Posterior cingulate gyrus (tissue), 11 donors: ENCODE data around the gene NSD1.

Source experiments
- DNase-seq, 10 donors: peaks; one replicate each; pipeline versions ENCODE4 v3.0.0 to v3.0.0-alpha.2; 2020 to 2021; ENCODE audit warnings: mixed read lengths in 3 of 10
- intact Hi-C: fragments of 100-400 bp; cut with DNase I; formaldehyde crosslinking; loops from one replicate; pipeline ENCODE4 v1.15.1; 2023

Gene NSD1, protein sequence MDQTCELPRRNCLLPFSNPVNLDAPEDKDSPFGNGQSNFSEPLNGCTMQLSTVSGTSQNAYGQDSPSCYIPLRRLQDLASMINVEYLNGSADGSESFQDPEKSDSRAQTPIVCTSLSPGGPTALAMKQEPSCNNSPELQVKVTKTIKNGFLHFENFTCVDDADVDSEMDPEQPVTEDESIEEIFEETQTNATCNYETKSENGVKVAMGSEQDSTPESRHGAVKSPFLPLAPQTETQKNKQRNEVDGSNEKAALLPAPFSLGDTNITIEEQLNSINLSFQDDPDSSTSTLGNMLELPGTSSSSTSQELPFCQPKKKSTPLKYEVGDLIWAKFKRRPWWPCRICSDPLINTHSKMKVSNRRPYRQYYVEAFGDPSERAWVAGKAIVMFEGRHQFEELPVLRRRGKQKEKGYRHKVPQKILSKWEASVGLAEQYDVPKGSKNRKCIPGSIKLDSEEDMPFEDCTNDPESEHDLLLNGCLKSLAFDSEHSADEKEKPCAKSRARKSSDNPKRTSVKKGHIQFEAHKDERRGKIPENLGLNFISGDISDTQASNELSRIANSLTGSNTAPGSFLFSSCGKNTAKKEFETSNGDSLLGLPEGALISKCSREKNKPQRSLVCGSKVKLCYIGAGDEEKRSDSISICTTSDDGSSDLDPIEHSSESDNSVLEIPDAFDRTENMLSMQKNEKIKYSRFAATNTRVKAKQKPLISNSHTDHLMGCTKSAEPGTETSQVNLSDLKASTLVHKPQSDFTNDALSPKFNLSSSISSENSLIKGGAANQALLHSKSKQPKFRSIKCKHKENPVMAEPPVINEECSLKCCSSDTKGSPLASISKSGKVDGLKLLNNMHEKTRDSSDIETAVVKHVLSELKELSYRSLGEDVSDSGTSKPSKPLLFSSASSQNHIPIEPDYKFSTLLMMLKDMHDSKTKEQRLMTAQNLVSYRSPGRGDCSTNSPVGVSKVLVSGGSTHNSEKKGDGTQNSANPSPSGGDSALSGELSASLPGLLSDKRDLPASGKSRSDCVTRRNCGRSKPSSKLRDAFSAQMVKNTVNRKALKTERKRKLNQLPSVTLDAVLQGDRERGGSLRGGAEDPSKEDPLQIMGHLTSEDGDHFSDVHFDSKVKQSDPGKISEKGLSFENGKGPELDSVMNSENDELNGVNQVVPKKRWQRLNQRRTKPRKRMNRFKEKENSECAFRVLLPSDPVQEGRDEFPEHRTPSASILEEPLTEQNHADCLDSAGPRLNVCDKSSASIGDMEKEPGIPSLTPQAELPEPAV (N-terminal part only)

DNA sequence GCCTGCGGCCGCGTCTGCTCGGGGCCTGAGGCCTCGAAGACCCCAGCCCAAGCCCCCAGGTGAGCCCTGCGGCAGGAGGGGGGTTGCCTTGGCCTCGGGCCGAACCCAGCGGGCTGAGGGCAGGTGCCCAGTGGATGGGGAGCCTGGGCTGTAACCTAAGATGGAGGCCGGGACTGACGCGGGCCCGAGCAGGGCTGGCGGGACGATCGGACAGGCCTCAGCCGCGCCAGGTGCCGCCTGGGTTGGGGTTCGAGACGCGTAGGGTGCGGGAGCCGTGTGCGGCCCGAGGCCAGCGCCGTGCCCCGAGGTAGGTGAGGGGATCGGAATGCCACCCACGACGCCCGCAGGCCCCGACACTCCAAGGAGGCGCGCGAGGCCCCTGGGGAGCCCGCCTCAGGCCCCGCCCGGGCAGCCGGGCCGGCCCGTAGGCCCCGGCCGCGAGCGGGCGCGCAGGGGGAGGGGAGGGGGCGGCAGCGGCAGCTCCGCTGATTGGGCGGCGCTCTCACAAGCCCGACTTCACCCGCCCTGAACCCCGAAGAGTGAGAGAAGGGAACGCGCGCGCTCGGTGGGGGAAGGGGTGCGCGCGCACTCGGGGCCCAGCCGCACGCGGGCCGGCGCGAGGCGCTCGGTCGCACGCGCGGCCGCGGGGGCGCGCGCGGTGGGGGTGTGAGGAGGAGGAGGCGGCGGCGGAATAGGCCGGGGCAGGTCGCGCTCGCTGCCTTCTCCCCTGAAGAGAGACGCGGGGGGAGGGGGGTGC, at the start of gene NSD1:
NSD1 (plus strand) TSS at position 678 of the 757 bp plus-strand sequence. CDS start 1,331 bp downstream, outside the sequence.
- DNase-seq, result peak; percentile 80 to 99 (median 89)
- intact Hi-C loops, result loop anchor here (1.0 to 5.0 kb wide), 3 partner anchors 17 to 314 kb away; partner anchors contain the start of genes PRELID1, PRR7 and RAB24

DNA sequence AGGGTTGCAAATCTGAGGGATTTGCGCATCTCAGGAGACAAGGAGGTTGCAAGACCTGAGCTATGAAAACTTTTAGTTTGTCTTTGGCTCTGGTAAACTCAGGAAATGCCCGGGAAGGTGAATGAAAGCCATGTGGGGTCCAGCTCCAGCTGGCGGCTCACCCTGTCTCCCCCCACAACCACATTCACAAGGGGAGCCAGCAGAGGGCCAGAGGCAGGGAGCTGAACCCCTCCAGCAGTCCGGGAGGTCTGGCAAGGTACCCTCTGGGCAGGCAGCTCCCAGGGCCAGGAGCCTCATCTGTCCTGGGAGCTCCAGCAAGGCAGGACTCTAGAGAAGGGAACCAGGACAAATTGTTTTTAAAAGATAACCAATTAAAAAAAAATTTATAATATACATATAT, 49.4 kb upstream of the NSD1 start:
- DNase-seq, result no peak
- intact Hi-C loops, result no loop called here

DNA sequence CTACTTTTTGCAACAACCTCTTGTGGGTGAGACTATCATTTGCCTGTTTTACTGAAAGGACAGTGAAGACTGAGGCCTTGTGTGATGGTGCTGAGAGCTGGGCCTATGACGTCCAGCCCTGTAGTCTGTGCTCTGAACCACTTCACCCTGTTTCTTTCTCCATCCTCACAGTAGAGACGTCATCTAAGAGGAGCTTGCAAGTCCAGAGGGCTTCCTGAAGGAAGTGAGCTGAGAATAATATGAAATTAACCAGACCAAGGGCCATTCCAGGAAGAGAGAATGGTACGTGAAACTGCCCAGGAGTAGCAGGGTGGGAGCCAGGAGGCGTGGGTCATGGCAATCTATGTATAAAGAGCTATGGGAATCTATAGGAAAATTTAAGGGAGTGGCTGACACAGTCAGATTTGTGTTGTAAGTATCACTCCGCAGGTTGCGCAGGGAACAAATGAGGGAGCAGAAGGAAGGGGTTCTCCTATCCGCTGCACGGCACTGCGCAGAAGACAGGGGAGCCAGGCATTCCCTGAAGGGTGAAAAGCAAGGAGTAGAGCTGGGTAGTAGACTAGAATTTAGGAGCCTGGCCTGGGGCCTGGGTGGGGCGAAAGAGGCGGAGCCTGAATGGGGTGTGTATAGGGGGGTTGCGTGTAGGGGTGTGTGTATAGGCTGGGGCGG, 47.5 kb upstream of the NSD1 start:
- intact Hi-C loops, result no loop called here
- DNase-seq, result no peak

DNA sequence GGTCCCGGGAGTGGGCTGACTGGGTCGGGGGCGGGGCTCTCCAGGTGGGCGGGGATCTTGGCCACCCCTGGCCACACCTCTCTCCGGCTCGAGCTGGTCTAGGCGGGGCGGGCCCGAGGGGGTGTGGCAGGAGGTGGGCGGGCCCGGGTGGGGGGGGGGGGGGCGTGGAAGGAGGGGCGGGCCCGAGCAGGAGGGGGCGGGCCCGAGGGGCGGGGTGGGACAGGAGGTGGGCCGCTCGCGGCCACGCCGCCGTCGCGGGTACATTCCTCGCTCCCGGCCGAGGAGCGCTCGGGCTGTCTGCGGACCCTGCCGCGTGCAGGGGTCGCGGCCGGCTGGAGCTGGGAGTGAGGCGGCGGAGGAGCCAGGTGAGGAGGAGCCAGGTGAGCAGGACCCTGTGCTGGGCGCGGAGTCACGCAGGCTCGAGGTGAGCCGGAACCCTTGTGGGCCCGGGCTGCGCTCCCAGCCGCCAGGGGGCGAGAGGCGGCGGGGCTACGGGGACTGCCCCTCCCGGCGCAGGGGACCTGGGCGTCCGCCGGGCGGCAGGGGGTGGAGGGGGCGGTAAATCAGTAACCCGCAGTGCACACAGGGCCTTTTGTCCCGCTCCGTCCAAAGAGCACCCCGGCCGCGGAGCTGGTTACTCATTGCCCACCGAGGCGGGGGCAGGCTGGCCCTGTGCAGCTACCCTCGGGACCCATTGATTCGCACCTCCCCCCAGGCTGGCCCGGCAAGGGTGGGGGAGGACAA, 46.7 kb upstream of the NSD1 start, which contains the start of gene FGFR4:
FGFR4 (plus strand) TSS at position 262 of the 744 bp plus-strand sequence. CDS start 2,688 bp downstream, outside the sequence.
- intact Hi-C loops, result no loop called here
- peak in 1 of 10 donors; percentile 28 for DNase-seq

DNA sequence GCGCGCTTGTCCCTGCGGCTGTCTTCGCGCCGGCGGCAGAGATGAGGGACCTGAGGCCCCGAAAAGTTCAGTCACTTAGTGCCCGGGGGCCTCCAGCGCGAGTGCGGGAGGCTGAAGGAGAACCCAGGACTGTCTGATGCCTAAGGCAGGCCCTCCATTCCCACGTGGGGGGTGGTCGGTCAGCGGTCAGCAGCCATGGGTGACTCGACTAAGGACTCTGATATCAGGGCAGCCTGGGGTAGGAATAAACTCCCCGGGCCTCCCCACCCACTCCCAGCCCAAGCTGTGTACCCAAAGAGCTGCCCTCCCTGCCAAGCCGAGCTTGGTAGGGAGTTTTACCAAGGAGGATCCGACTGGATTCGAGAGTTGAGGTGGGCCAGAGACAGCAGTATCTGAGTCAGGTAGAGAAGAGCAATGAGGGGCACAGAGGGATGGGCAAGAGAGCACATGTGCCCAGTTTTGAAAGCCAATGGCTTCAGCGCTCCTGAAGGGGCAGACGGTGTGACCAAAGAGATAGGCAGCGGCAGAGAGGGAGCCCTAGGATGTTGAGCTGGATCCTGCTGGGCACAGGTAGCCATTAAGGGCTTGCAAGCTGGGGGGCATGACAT, 46.1 kb upstream of the NSD1 start:
- DNase-seq, result no peak

DNA sequence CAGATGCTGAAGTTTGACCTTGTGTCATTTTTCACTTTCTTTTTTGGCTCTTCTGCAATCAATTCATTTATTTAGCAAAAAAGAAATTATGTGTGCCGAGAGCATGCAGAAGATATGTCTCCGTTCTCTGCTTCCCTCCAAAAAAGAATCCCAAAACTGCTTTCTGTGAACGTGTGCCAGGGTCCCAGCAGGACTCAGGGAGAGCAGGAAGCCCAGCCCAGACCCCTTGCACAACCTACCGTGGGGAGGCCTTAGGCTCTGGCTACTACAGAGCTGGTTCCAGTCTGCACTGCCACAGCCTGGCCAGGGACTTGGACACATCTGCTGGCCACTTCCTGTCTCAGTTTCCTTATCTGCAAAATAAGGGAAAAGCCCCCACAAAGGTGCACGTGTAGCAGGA, 44.4 kb upstream of the NSD1 start:
- no peak for DNase-seq
- intact Hi-C loops, result no loop called here

More for the DNA sequence above, 46.1 kb upstream of the NSD1 start:
- intact Hi-C loops, result no loop called here

DNA sequence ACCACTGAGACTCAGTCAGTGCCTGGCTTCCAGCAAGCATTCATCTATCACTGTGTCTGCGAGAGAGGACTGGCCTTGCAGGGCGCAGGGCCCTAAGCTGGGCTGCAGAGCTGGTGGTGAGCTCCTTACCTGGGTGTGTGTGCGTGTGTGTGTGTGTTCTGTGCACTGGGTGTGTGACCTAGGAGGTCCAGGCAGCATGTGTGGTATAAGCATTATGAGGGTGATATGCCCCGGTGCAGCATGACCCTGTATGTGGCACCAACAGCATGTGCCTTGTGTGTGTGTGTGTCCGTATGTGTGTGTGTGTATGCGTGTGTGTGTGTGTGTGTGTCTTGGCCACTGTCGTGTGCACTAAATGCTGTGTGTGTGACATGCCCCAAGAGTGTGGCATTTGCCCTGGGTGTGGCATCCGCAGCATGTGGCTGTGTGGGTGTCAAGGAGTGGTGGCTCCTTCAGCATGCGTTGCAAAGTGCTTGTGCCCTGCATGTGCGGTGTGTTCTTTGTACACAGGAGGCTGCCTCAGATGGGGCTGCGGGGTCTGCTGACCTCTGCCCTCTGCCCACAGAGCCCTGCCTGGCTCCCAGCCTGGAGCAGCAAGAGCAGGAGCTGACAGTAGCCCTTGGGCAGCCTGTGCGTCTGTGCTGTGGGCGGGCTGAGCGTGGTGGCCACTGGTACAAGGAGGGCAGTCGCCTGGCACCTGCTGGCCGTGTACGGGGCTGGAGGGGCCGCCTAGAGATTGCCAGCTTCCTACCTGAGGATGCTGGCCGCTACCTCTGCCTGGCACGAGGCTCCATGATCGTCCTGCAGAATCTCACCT, 43.5 kb upstream of the NSD1 start:
- intact Hi-C loops, result no loop called here
- no peak for DNase-seq

DNA sequence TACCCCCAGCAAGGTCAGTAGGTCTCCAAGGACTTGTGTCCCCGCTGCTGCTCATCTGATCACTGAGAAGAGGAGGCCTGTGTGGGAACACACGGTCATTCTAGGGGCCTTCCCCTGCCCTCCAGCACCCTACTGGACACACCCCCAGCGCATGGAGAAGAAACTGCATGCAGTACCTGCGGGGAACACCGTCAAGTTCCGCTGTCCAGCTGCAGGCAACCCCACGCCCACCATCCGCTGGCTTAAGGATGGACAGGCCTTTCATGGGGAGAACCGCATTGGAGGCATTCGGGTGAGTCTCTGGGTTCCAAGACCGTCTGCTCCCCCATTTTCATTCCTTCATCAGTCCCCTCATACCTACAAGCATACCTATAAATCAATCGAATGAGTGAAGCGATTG, 42.8 kb upstream of the NSD1 start:
- no peak for DNase-seq
- intact Hi-C loops, result no loop called here

DNA sequence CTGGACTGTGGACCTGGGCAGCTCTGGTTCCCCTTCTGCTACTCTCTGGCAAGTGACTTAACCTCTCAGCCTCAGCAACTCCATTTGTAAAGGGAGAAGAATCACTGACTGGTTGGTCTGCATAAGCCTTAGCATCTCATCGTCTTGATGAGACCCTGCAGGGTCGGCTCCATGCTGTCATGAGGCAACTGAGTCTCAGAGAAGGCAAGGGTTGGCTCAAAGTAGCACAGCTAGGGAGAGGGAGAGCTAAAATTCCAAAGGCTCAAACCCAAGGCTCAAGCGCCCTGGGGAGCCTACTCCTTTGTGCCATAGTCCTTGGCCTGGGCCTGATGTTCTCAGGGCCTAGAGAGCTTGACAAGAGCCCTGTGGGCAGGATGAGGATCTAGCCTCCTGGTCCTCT, 42.3 kb upstream of the NSD1 start:
- DNase-seq, result no peak
- intact Hi-C loops, result no loop called here

DNA sequence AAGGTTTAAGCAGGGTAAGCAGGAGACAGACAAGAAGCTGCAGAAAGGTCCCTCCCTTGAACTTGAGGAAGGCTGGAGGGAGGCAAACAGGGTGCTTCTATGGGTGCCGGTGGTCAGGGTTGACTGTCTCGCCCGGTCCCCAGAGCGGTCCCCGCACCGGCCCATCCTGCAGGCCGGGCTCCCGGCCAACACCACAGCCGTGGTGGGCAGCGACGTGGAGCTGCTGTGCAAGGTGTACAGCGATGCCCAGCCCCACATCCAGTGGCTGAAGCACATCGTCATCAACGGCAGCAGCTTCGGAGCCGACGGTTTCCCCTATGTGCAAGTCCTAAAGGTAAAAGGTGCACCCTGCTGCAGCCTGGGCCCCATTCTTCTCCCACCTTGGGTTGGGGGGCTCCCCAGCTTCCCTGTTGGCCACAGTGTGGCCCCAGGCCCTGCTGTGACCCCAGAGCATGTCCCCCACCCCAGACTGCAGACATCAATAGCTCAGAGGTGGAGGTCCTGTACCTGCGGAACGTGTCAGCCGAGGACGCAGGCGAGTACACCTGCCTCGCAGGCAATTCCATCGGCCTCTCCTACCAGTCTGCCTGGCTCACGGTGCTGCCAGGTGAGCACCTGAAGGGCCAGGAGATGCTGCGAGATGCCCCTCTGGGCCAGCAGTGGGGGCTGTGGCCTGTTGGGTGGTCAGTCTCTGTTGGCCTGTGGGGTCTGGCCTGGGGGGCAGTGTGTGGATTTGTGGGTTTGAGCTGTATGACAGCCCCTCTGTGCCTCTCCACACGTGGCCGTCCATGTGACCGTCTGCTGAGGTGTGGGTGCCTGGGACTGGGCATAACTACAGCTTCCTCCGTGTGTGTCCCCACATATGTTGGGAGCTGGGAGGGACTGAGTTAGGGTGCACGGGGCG, 41.1 kb upstream of the NSD1 start:
- intact Hi-C loops, result no loop called here
- no peak for DNase-seq

DNA sequence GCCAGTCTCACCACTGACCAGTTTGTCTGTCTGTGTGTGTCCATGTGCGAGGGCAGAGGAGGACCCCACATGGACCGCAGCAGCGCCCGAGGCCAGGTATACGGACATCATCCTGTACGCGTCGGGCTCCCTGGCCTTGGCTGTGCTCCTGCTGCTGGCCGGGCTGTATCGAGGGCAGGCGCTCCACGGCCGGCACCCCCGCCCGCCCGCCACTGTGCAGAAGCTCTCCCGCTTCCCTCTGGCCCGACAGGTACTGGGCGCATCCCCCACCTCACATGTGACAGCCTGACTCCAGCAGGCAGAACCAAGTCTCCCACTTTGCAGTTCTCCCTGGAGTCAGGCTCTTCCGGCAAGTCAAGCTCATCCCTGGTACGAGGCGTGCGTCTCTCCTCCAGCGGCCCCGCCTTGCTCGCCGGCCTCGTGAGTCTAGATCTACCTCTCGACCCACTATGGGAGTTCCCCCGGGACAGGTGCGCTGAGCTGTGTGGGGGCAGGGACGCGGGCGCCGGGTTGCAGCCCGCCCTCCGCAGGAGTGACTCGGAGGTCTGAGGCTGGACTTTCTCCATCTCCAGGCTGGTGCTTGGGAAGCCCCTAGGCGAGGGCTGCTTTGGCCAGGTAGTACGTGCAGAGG, 40.4 kb upstream of the NSD1 start:
- intact Hi-C loops, result no loop called here
- DNase-seq, result no peak

DNA sequence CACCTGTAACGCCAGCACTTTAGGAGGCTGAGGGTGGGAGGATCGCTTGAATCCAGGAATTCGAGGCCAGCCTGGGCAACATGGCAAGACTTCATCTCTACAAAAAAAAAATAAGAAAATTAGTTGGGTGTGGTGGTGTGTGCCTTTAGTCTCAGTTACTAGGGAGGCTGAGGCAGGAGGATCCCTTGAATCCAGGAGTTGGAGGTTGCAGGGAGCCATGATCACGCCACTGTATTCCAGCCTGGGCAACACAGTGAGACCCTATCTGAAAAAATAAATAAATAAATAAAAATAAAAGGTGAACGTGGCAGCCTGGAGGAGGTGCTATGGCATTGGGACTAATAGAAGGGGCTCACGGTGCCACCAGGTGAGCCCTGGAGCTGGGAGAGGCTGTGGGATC, 39.8 kb upstream of the NSD1 start:
- no peak for DNase-seq
- intact Hi-C loops, result no loop called here

DNA sequence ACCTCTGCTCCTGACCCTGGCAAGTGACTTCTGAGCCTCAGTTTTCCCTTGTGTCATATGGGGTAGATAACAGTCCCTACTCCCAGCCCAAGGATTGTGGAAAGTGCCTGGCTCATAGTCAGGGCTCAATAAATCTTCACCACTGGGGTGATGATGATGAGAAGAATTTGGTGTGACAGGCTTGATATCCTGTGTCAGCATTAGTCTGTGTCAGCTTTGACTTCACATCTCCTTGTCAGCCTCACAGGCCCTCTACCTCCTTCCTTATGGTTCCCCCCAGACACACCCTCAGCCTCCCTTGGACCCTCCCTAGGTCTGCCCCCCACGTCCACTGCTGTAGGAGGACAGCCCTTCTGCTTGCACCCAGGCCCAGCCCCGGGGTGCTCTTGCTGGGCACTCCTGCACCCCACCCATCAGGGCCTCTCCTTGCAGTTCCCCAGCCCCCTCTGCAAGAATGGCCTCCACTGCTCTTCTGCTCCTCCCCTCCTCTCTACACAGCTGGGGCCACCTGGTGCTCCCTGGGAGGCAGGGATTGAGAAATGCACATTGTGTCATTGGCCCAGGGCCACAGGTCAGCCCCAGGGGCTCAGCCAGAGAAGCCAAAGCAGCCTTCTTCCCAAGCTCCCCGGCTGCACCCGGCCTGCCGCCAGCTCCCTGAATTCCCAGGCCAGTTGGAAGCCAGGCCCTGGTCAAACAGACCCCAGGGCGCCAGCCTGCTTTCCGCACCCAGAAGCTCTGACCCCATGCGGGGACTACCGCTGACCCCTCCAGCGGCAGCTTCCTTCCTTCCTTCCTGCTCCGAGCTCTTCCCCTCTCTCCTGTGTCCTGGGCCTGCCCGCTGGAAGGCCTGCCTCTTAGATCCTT, 39.1 kb upstream of the NSD1 start:
- no peak for DNase-seq
- intact Hi-C loops, result no loop called here

DNA sequence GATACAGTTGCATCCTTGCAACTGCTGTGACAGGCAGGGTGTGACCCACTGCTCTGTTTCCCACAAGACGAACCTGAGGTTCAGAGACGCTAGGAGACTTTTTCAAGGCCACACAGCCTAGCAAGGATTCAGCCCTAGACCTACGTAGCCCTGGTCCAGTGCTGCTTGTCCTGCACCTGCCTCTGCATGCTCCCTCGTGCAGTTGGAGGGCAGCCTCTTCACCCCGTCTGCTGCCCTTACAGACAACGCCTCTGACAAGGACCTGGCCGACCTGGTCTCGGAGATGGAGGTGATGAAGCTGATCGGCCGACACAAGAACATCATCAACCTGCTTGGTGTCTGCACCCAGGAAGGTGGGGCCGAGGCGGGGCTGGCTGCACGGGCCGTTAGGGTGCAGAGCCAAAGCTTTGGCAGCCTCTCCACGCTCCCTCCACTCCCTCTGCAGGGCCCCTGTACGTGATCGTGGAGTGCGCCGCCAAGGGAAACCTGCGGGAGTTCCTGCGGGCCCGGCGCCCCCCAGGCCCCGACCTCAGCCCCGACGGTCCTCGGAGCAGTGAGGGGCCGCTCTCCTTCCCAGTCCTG, 38.4 kb upstream of the NSD1 start:
- intact Hi-C loops, result no loop called here

More for the DNA sequence above, 38.4 kb upstream of the NSD1 start:
- no peak for DNase-seq
